H1 (cell line): ENCODE data around the gene TBC1D9. TPM values are rescaled to one million over a fixed set of nuclear protein-coding genes. Genes with fewer than 3 reads are reported as not detected.

ENCODE experiments used
- CTCF ChIA-PET: fragments of 300-600 bp; sonication (Branson Sonifier 250); formaldehyde crosslinking; loops from one replicate; lab custom pipeline; 2021; ENCODE audit not compliant: partially characterized antibody; lab: Charles Lee
- POLR2A ChIA-PET: fragments of 300-600 bp; sonication (Branson Sonifier 250); formaldehyde crosslinking; loops from one replicate; lab custom pipeline; 2021; ENCODE audit warnings: inconsistent platforms; ENCODE audit not compliant: partially characterized antibody; lab: Charles Lee
- DNase-seq, 2 experiments: peaks; one replicate each; pipeline versions ENCODE4 v3.0.0 to v3.0.0-alpha.2; 2010 to 2022; ENCODE audit warnings: low spot score in 2 of 2, low read depth in 1 of 2, mixed read lengths in 1 of 2
- FAIRE-seq: peaks from 2 replicates; lab custom pipeline; 2011; peaks lifted over from hg19 to GRCh38; lab: Jason Lieb, UNC
- H2AFZ ChIP-seq: 2 replicates; pipeline ENCODE4 v1.8.1; 2012; ENCODE audit warnings: low read length, inconsistent platforms
- H2AK5ac ChIP-seq: 2 replicates; pipeline ENCODE4 v1.6.1; 2013; ENCODE audit warnings: low read depth, low read length
- H2BK120ac ChIP-seq: replicated peaks from 2 replicates; pipeline ENCODE3; 2013; ENCODE audit warnings: low read depth, low read length, inconsistent platforms
- H2BK12ac ChIP-seq: 2 replicates; pipeline ENCODE4 v1.6.1; 2013; ENCODE audit warnings: low read depth, low read length
- H2BK15ac ChIP-seq: 2 replicates; pipeline ENCODE4 v1.6.1; 2013; ENCODE audit warnings: low read length
- H2BK20ac ChIP-seq: 2 replicates; pipeline ENCODE4 v1.6.1; 2013; ENCODE audit warnings: low read length
- H2BK5ac ChIP-seq: 2 replicates; pipeline ENCODE4 v1.6.1; 2013; ENCODE audit warnings: low read depth, low read length
- H3K14ac ChIP-seq: 2 replicates; pipeline ENCODE4 v1.6.1; 2013; ENCODE audit warnings: inconsistent platforms; ENCODE audit not compliant: insufficient read length
- H3K18ac ChIP-seq: 2 replicates; pipeline ENCODE4 v1.6.1; 2013; ENCODE audit warnings: low read length; ENCODE audit errors: extremely low read depth
- H3K23ac ChIP-seq: 2 replicates; pipeline ENCODE4 v1.6.1; 2013; ENCODE audit warnings: inconsistent platforms; ENCODE audit not compliant: insufficient read length
- H3K23me2 ChIP-seq: 2 replicates; pipeline ENCODE4 v1.6.1; 2013; ENCODE audit warnings: low read depth, low read length
- H3K27ac ChIP-seq: 2 replicates; pipeline ENCODE4 v1.6.1; 2011; ENCODE audit warnings: low read depth, low read length, inconsistent platforms
- H3K27me3 ChIP-seq, 4 experiments: replicated peaks in 1 of 4; 1 replicate in 1 of 4; 2 replicates in 3 of 4; pipeline versions ENCODE4 v1.6.1 to v1.8.1; 2011 to 2013; ENCODE audit warnings: low read length in 3 of 4, mild to moderate bottlenecking in 3 of 4, inconsistent platforms in 2 of 4, mixed read lengths in 2 of 4, moderate library complexity in 1 of 4; ENCODE audit not compliant: control insufficient read depth in 3 of 4, insufficient read depth in 3 of 4; ENCODE audit errors: extremely low read depth in 1 of 4
- H3K36me3 ChIP-seq, 4 experiments: 2 replicates each; pipeline versions ENCODE4 v1.6.1 to v1.8.1; 2011 to 2013; ENCODE audit warnings: mild to moderate bottlenecking in 4 of 4, low read length in 3 of 4, moderate library complexity in 2 of 4, control low read depth in 1 of 4, inconsistent platforms in 1 of 4; ENCODE audit not compliant: insufficient read depth in 4 of 4, control insufficient read depth in 2 of 4
- H3K4ac ChIP-seq: replicated peaks from 2 replicates; pipeline ENCODE3; 2013; ENCODE audit warnings: low read length, low read depth, mixed read lengths, inconsistent platforms; ENCODE audit not compliant: insufficient read length
- H3K4me1 ChIP-seq, 4 experiments: replicated peaks in 1 of 4; 1 replicate in 1 of 4; 2 replicates in 3 of 4; pipeline versions ENCODE4 v1.6.1 to v1.8.1; 2011 to 2013; ENCODE audit warnings: low read length in 3 of 4, inconsistent platforms in 2 of 4, mixed read lengths in 1 of 4; ENCODE audit not compliant: insufficient read depth in 4 of 4, control insufficient read depth in 3 of 4
- H3K4me2 ChIP-seq, 2 experiments: 2 replicates each; pipeline versions ENCODE4 v1.6.1 to v1.8.1; 2011 to 2013; ENCODE audit warnings: low read depth in 2 of 2, low read length in 2 of 2, control low read depth in 1 of 2, inconsistent platforms in 1 of 2, mild to moderate bottlenecking in 1 of 2; ENCODE audit not compliant: insufficient read depth in 1 of 2
- H3K4me3 ChIP-seq, 4 experiments: fragments of 200-600, 300-600 bp in 1 of 4; sonication (generic), shearing (Covaris generic), sonication (Bioruptor Twin) in 1 of 4; 2 replicates each; pipeline versions ENCODE4 v1.5.1 to v1.8.1; 2011 to 2016; ENCODE audit warnings: low read length in 4 of 4, low read depth in 3 of 4, control low read depth in 2 of 4, inconsistent platforms in 2 of 4, mild to moderate bottlenecking in 2 of 4, mixed read lengths in 1 of 4, moderate library complexity in 1 of 4; ENCODE audit not compliant: insufficient read depth in 2 of 4; ENCODE audit errors: extremely low read depth in 1 of 4
- H3K56ac ChIP-seq: replicated peaks from 2 replicates; pipeline ENCODE3; 2013; ENCODE audit warnings: low read depth, mild to moderate bottlenecking, mixed read lengths, low read length, inconsistent platforms; ENCODE audit not compliant: insufficient read length
- H3K79me1 ChIP-seq: 2 replicates; pipeline ENCODE4 v1.6.1; 2013; ENCODE audit warnings: low read depth, low read length, control low read depth
- H3K79me2 ChIP-seq, 2 experiments: 2 replicates each; pipeline versions ENCODE4 v1.6.1 to v1.8.1; 2012 to 2013; ENCODE audit warnings: low read length in 2 of 2, mild to moderate bottlenecking in 2 of 2, inconsistent platforms in 1 of 2; ENCODE audit not compliant: insufficient read depth in 2 of 2, control insufficient read depth in 1 of 2
- H3K9ac ChIP-seq, 4 experiments: replicated peaks in 1 of 4; 1 replicate in 1 of 4; 2 replicates in 3 of 4; pipeline versions ENCODE4 v1.6.1 to v1.8.1; 2011 to 2013; ENCODE audit warnings: low read depth in 3 of 4, low read length in 3 of 4, control low read depth in 2 of 4, mild to moderate bottlenecking in 2 of 4, moderate library complexity in 2 of 4, inconsistent platforms in 1 of 4; ENCODE audit errors: extremely low read depth in 1 of 4
- H3K9me3 ChIP-seq, 2 experiments: 2 replicates each; pipeline versions ENCODE4 v1.6.1 to v1.8.1; 2012 to 2013; ENCODE audit warnings: mild to moderate bottlenecking in 2 of 2, moderate library complexity in 2 of 2, control low read depth in 1 of 2, inconsistent platforms in 1 of 2, low read depth in 1 of 2, low read length in 1 of 2, mixed read lengths in 1 of 2; ENCODE audit not compliant: insufficient read depth in 2 of 2
- H4K20me1 ChIP-seq, 2 experiments: replicated peaks in 1 of 2; 2 replicates each; pipeline versions ENCODE3 to v1.8.1; 2011 to 2013; ENCODE audit warnings: inconsistent platforms in 2 of 2, low read length in 2 of 2, mild to moderate bottlenecking in 1 of 2; ENCODE audit not compliant: insufficient read depth in 2 of 2, control insufficient read depth in 1 of 2
- H4K5ac ChIP-seq: 2 replicates; pipeline ENCODE4 v1.6.1; 2013; ENCODE audit warnings: low read length, low read depth, mixed read lengths, inconsistent platforms; ENCODE audit not compliant: insufficient read length
- H4K8ac ChIP-seq: 2 replicates; pipeline ENCODE4 v1.8.0; 2013; ENCODE audit warnings: mild to moderate bottlenecking, moderate library complexity, low read length, inconsistent platforms; ENCODE audit not compliant: insufficient read depth; ENCODE audit errors: extremely low read depth
- H4K91ac ChIP-seq: replicated peaks from 2 replicates; pipeline ENCODE3; 2013; ENCODE audit warnings: low read length, mixed read lengths, inconsistent platforms; ENCODE audit not compliant: insufficient read length
- BCL11A ChIP-seq, 2 experiments: IDR thresholded peaks; one replicate each; pipeline ENCODE4 v1.6.1; 2011; ENCODE audit warnings: low read depth in 2 of 2, low read length in 2 of 2, mild to moderate bottlenecking in 2 of 2
- EGR1 ChIP-seq: IDR thresholded peaks from 2 replicates; pipeline ENCODE4 v1.6.1; 2011; ENCODE audit warnings: low read depth, low read length, borderline replicate concordance
- JUND ChIP-seq: IDR thresholded peaks from 2 replicates; pipeline ENCODE4 v1.6.1; 2011; ENCODE audit warnings: mild to moderate bottlenecking, improper control_type of control experiment, low read length
- NRF1 ChIP-seq: IDR thresholded peaks from 2 replicates; pipeline ENCODE4 v1.6.1; 2011; ENCODE audit warnings: mild to moderate bottlenecking, low read depth, low read length, improper control_type of control experiment
- POLR2A ChIP-seq, 2 experiments: IDR thresholded peaks; 1 replicate in 1 of 2; 2 replicates in 1 of 2; pipeline ENCODE4 v1.6.1; 2011; ENCODE audit warnings: low read depth in 2 of 2, low read length in 2 of 2, mild to moderate bottlenecking in 2 of 2; ENCODE audit errors: control extremely low read depth in 1 of 2
- POU5F1 ChIP-seq: IDR thresholded peaks from 2 replicates; pipeline ENCODE4 v1.6.1; 2011; ENCODE audit warnings: low read depth, mild to moderate bottlenecking, low read length, moderate library complexity
- RBBP5 ChIP-seq: IDR thresholded peaks from 2 replicates; pipeline ENCODE4 v1.7.1; 2012; ENCODE audit warnings: low read depth, mild to moderate bottlenecking, inconsistent platforms, low read length, moderate library complexity, borderline replicate concordance
- SP1 ChIP-seq: IDR thresholded peaks from 2 replicates; pipeline ENCODE4 v1.6.1; 2011; ENCODE audit warnings: low read depth, low read length
- SP2 ChIP-seq: IDR thresholded peaks from 2 replicates; pipeline ENCODE4 v1.6.1; 2012; ENCODE audit warnings: mild to moderate bottlenecking, low read length, inconsistent platforms
- TCF12 ChIP-seq: IDR thresholded peaks from 2 replicates; pipeline ENCODE4 v1.6.1; 2011; ENCODE audit warnings: low read depth, mild to moderate bottlenecking, low read length
- WGBS, 2 experiments: shearing (Covaris generic) in 1 of 2; methylation state at CpG; one replicate each; pipeline versions ENCODE4 v1.1.6 to v1.1.7; 2013 to 2015; ENCODE audit warnings: low lambda C conversion rate in 2 of 2, mixed read lengths in 2 of 2, inconsistent platforms in 1 of 2, low coverage in 1 of 2, missing lambda C conversion rate in 1 of 2; ENCODE audit not compliant: insufficient replicate concordance in 2 of 2, insufficient coverage in 1 of 2, insufficient read length in 1 of 2; ENCODE audit errors: extremely low coverage in 1 of 2, missing lambda C conversion rate in 1 of 2; 5-methylcytosine and 5-hydroxymethylcytosine counted together
- polyA plus RNA-seq, 7 experiments: library from polyadenylated mRNA; depleted of rRNA in 3 of 7; stranded (reverse) in 5 of 7; unstranded in 2 of 7; fragments of >200 nt in 5 of 7; fragments of 200-250 nt in 2 of 7; gene quantifications; 1 replicate in 5 of 7; 2 replicates in 1 of 7; 4 replicates in 1 of 7; pipeline versions ENCODE4 v1.2.1 to v1.2.3, GENCODE V29; 2011 to 2013; ENCODE audit warnings: missing spikeins in 2 of 7, mixed read lengths in 2 of 7
- total RNA-seq: library from RNA; stranded (reverse); fragmentation: NEBNext Ultra II Directional; extraction: Animal tissue kit (Norgen Biotek cat#: 25700); gene quantifications from 2 replicates; pipeline ENCODE4 v1.2.1, GENCODE V29; 2021
- TF ChIP-seq, protein P1 (sequence below): IDR thresholded peaks from 2 replicates; pipeline ENCODE4 v1.6.1; 2011; ENCODE audit warnings: low read length, improper control_type of control experiment
- TF ChIP-seq, protein P2 (sequence below), 3 experiments: IDR thresholded peaks; 1 replicate in 2 of 3; 2 replicates in 1 of 3; pipeline versions ENCODE4 v1.5.1 to v1.6.1; 2011; ENCODE audit warnings: low read length in 3 of 3, mild to moderate bottlenecking in 3 of 3, inconsistent platforms in 2 of 3, low read depth in 1 of 3, moderate library complexity in 1 of 3; ENCODE audit not compliant: insufficient read depth in 1 of 3; ENCODE audit errors: control extremely low read depth in 1 of 3

TBC1D9 gene
- total and polyA plus RNA-seq, 2 of the 8 experiments (the other 6 are each of a cell fraction or from before 2014, with no cell fraction given) = 0.94 to 1.0 TPM

DNA sequence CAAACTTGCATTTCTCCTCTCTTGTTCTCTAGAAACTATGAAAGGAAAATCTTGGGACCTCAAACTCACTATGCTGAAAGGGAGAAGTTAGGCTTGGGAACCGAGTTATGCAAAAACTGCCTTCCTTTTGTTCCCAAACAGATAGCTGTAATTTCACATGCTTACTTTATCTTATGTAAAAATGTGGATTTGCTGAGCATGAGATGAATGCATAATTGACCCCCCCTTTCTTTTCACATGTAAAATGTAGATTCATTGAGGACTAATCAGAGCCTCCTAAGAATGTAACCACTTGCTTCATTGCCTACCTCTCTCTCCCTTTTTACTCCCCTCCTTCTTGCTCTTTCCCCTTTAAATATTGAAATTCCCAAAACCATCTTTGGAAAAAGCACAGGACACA is 18.0 kb downstream of the TBC1D9 start:
- Histone ChIP-seq H3K56ac (no peak overlapping the region), H4K5ac (no peak overlapping the region), H3K18ac (no peak overlapping the region), H3K4me1 (peaks cover 0 to 19% (median 7%) of the 10 kb centered on the region in 4 experiments; a peak in 4 of 7 replicates), H3K23me2 (no peaks in the 10 kb centered on the region; the same call in 1 of the 2 replicates), H3K79me2 (no peaks in the 10 kb centered on the region), H2AFZ (no peak overlapping the region), H2BK120ac (no peak overlapping the region), H3K4me2 (peak overlapping the region in 1 of 2 experiments; percentile 20; a peak in 1 of 4 replicates), H3K79me1 (no peaks in the 10 kb centered on the region), H3K27me3 (no peaks in the 10 kb centered on the region), H2AK5ac (no peak overlapping the region), H3K14ac (no peak overlapping the region), H3K9ac (no peak overlapping the region), H3K4me3 (peak overlapping the region in 1 of 4 experiments; percentile 20; a peak in 1 of 8 replicates), H4K91ac (no peak overlapping the region), H4K8ac (no peak overlapping the region), H3K4ac (no peak overlapping the region), H2BK12ac (no peak overlapping the region), H3K27ac (no peak overlapping the region), H2BK20ac (no peak overlapping the region), H4K20me1 (no peaks in the 10 kb centered on the region), H3K36me3 (no peaks in the 10 kb centered on the region), H2BK15ac (no peak overlapping the region), H3K9me3 (no peaks in the 10 kb centered on the region), H2BK5ac (no peak overlapping the region), H3K23ac (no peak overlapping the region)
- WGBS, 2 experiments = 24% methylated on average over 1 of the region's 1 CpG; no CpG with 5 or more reads in 1 of the 2 experiments
- ChIA-PET CTCF (no interaction called here), POLR2A (no interaction called here)
- FAIRE-seq (no peak), DNase-seq (no peak)
- no peak for TF ChIP-seq NRF1
- TF ChIP-seq POLR2A (IDR thresholded peaks at IDR 0.05; ENCODE audit: control extremely low read depth in 1 of 2, low read depth in 2 of 2, low read length in 2 of 2) = no peak
- no peak for TF ChIP-seq JUND
- TF ChIP-seq SP1 = no peak
- no peak for TF ChIP-seq SP2
- TF ChIP-seq POU5F1 = no peak
- TF ChIP-seq BCL11A (IDR thresholded peaks at IDR 0.05; ENCODE audit: low read depth in 2 of 2, low read length in 2 of 2) = no peak
- TF ChIP-seq TCF12 = no peak
- TF ChIP-seq, protein P1, sequence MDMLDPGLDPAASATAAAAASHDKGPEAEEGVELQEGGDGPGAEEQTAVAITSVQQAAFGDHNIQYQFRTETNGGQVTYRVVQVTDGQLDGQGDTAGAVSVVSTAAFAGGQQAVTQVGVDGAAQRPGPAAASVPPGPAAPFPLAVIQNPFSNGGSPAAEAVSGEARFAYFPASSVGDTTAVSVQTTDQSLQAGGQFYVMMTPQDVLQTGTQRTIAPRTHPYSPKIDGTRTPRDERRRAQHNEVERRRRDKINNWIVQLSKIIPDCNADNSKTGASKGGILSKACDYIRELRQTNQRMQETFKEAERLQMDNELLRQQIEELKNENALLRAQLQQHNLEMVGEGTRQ = no peak
- TF ChIP-seq RBBP5 = no peak
- TF ChIP-seq, protein P2, sequence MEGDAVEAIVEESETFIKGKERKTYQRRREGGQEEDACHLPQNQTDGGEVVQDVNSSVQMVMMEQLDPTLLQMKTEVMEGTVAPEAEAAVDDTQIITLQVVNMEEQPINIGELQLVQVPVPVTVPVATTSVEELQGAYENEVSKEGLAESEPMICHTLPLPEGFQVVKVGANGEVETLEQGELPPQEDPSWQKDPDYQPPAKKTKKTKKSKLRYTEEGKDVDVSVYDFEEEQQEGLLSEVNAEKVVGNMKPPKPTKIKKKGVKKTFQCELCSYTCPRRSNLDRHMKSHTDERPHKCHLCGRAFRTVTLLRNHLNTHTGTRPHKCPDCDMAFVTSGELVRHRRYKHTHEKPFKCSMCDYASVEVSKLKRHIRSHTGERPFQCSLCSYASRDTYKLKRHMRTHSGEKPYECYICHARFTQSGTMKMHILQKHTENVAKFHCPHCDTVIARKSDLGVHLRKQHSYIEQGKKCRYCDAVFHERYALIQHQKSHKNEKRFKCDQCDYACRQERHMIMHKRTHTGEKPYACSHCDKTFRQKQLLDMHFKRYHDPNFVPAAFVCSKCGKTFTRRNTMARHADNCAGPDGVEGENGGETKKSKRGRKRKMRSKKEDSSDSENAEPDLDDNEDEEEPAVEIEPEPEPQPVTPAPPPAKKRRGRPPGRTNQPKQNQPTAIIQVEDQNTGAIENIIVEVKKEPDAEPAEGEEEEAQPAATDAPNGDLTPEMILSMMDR (IDR thresholded peaks at IDR 0.05; ENCODE audit: control extremely low read depth in 1 of 3, insufficient read depth in 1 of 3, low read depth in 1 of 3, low read length in 3 of 3) = no peak
- TF ChIP-seq EGR1 = no peak
